ENCODE measurements around the gene NRL.

Gene NRL

DNA sequence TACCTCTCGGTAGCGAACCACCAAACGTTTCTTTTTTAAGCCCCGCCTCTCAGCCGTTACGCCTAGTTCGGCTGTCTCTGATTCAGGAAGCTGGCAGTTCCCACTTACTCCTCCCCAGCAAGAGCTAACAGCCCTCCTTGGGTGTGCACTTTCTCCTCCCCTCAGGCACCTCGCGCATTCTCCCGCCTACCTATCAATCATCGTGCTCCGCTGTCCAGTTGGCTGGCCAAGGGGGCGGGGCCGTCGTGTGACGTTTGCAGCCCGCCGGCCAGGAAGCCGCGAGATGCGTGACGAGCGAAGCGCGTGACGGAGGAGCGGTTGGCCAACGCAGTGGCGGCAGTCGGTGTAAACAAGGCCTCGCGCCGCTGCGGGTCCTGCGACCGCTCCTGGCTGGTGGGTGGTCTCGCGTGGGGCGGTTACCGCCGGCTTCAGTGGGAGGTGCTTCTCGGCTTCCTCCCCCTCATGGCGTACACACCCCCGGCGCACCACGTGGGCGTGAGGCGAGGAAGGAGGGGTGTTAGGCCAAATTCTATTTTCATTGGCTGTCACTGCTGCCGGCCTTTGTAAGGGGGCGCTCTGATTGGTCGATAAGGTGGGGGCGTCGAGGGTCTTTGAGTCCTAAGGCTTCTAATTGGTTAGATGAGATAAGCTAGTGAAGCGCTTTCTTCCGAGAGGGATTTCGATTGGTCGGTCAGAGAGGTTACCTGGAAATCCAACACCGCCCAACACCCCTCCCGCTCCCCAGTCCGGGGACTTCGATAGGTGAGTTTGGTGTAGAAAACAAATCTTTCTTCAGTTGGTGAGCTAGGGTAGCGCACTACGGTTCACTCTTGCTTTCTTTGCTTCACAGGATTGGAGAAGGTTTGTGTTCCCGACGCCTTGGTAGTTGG is at the start of gene NRL, which contains the start of gene DCAF11:
NRL (minus strand) TSS at position 418 of the 890 bp plus-strand sequence. CDS start 32,101 bp downstream, outside the sequence.
DCAF11 (plus strand) TSS at position 246 of the 890 bp plus-strand sequence. CDS start 818 bp downstream, outside the sequence.
- peak; percentile 98 to 99 for DNase-seq (ENCODE audit: low read depth in 2 of 2)

DNA sequence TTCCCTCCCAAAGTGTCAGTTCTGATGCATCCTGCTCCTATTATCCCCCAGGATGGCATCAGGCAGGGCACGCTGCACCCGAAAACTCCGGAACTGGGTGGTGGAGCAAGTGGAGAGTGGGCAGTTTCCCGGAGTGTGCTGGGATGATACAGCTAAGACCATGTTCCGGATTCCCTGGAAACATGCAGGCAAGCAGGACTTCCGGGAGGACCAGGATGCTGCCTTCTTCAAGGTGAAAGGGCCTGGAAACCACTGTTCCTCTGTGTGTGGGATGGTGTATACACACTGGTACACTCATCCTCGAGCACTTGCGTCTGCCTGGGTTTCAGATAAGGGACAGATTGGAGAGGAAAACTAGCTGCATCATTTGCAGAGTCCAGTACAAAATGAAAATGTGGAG is 47.3 kb upstream of the NRL start:
- DNase-seq (ENCODE audit: low read depth in 2 of 2): no peak

DNA sequence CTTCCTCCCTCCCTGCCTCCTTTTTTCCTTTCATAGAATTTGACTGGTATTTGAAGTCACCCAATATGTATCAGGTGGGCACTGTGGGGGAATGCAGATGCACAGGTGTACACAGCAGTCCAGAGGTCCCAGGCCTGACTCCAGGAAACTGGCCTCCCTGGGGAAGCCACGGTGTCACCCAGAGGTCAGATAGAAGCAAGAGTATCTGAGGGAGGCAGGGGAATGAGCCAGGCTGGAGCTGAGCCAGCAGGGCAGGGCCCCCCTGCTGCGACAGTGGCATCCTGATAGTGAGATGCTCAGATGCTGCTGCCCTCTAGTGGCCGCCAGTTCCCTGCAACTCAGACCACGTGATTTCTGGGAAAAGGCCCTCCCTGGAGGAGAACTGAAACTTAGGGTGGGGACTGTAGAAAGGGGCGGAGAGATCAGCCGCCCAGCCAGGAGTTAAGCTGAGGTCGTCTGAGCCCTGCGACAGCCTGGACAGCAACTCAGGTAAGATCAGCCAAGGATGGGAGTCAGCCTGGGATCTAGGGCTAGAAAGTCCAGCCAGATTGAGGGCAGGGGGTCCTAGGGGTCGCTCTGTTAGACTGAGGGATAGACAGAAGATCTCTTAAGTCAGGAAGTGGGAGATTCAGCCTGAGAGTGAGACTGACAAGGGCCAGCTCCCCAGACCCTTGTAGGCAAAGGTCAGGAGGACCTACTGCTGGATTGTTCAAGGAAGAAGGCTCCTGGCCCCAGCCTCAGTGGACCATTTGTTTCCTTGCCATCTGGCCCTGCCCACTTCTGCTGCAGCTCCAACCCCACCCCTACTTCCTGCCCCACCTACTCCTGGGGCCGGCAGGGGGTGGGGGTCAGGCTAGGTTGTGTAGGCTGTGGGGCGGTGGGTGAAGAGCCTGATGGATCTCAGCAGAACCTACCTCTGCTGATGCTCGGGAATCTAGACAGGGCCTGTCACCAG is 46.4 kb upstream of the NRL start, which contains the start of gene IRF9:
IRF9 (plus strand) TSS at position 416 of the 955 bp plus-strand sequence. CDS start 880 bp downstream, outside the sequence.
- DNase-seq (ENCODE audit: low read depth in 2 of 2): peak; percentile 87 to 96

DNA sequence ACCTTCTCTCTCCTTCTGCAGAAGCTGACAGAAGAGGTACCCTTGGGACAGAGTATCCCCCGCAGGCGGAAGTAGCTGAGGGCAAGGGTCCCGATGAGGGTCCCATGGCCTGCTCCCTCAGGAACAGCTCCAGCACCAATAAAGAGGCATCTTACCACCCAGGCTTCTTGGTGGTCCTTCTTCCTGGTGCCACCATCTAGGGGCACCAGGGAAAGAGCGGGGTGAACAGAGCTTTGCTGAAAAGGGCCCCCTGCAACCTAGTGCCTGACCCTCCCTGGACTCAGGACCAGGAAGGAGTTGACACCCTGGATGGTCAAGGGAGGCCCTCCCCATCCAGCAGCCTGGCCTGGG is 45.7 kb upstream of the NRL start:
- no peak for DNase-seq (ENCODE audit: low read depth in 2 of 2)

DNA sequence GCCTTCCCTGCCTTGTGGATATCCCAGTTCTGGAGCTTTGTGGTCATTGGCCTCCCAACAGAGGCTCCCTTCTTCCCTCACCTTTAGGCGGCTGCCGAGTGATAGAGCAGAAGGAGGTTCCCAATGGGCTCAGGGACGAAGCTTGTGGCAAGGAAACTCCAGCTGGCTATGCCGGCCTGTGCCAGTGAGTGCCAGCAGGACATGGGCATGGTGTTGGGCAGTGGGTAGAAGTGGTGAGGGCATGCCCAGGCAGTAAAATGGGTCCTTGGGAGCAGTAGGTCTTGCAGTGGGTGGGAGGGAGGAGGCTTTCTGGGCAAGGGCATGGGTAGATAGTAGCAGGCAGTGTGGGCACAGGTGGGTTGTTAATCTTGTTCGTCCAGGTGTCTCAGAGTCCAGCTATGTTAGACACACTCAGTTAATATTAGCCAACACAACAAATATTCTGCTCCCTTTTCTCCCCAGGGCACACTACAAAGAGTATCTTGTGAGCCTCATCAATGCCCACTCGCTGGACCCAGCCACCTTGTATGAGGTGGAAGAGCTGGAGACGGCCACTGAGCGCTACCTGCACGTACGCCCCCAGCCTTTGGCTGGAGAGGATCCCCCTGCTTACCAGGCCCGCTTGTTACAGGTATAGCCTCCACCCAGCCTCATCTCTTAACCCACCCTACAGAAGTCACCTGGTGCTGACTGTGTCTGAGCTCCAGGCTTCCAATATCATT is 45.2 kb upstream of the NRL start:
- no peak for DNase-seq (ENCODE audit: low read depth in 2 of 2)

DNA sequence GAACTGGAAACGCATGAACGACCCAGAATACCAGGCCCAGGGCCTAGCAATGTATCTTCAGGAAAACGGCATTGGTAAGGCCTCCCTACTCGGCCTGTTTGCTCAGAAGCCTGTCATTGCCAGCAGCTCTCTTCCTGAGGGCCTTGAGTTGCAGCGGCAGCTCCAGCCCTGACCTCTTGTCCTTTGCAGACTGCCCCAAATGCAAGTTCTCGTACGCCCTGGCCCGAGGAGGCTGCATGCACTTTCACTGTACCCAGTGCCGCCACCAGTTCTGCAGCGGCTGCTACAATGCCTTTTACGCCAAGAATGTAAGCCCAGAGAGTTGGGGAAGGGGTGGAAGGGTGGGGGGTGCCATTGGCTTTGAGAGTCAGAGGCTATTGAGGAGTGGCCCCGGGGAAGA is 42.6 kb upstream of the NRL start:
- no peak for DNase-seq (ENCODE audit: low read depth in 2 of 2)

DNA sequence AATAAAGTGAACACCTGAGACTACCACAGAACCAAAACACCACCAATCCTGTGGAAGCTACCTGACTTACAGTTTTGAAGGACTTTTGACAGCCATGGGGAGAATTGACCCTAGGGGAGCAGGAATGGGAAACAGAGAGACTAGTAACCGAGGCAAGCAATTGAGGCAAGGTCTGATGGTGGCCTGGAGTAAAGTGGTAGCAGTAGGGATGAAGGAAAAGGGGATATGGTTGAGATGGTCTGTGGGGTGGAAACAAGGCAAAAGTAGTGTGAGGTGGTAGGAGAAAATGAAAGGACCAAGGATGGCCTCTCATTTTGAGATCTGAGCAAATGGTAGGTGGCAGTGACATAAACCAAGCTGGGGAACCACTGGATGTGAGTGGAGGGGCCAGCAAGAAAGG is 42.1 kb upstream of the NRL start:
- DNase-seq (ENCODE audit: low read depth in 2 of 2): no peak

DNA sequence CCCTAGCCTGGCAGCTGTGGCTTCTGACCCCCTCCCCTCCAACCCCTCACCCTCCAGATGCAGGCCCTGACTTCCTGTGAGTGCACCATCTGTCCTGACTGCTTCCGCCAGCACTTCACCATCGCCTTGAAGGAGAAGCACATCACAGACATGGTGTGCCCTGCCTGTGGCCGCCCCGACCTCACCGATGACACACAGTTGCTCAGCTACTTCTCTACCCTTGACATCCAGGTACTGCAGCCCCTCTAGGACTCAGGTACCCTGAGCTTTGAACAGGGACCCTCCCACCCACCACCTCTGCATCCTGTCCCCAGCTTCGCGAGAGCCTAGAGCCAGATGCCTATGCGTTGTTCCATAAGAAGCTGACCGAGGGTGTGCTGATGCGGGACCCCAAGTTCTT is 40.4 kb upstream of the NRL start:
- DNase-seq (ENCODE audit: low read depth in 2 of 2): no peak

DNA sequence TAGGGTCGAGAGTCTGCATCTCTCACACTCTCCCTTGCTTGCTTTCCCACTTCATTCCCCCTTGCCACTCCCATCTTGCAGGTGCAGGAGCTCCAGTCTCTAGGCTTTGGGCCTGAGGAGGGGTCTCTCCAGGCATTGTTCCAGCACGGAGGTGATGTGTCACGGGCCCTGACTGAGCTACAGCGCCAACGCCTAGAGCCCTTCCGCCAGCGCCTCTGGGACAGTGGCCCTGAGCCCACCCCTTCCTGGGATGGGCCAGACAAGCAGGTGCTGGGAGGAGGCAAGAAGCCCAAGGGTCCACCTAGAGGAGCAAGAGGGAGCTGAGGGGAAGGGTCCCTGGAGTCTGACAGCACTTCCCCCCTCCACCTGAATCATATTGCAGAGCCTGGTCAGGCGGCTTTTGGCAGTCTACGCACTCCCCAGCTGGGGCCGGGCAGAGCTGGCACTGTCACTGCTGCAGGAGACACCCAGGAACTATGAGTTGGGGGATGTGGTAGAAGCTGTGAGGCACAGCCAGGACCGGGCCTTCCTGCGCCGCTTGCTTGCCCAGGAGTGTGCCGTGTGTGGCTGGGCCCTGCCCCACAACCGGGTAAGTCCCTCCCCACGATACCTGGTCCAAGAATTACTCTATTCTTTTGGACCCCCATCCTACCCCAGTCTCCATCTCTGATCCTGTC is 36.8 kb upstream of the NRL start:
- no peak for DNase-seq (ENCODE audit: low read depth in 2 of 2)

DNA sequence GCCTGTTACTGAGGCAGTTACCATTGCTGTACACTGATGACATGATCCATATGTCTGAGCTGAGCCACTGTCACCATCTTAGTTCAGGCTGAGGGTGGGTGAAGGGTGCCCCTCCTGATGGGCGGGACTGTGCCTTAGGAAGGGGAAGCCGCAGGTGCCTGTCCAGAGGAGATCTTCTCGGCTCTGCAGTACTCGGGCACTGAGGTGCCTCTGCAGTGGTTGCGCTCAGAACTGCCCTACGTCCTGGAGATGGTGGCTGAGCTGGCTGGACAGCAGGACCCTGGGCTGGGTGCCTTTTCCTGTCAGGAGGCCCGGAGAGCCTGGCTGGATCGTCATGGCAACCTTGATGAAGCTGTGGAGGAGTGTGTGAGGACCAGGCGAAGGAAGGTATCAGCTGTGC is 36.2 kb upstream of the NRL start:
- no peak for DNase-seq (ENCODE audit: low read depth in 2 of 2)

DNA sequence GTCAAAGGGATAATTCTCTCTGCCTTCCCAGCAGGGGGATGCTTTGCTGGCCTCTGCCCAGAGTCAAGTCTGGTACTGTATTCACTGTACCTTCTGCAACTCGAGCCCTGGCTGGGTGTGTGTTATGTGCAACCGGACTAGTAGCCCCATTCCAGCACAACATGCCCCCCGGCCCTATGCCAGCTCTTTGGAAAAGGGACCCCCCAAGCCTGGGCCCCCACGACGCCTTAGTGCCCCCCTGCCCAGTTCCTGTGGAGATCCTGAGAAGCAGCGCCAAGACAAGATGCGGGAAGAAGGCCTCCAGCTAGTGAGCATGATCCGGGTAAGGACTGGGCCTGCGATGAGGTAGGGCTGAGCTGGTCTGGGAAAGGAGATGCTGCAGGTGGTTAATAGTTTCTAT is 35.8 kb upstream of the NRL start:
- DNase-seq (ENCODE audit: low read depth in 2 of 2): no peak

DNA sequence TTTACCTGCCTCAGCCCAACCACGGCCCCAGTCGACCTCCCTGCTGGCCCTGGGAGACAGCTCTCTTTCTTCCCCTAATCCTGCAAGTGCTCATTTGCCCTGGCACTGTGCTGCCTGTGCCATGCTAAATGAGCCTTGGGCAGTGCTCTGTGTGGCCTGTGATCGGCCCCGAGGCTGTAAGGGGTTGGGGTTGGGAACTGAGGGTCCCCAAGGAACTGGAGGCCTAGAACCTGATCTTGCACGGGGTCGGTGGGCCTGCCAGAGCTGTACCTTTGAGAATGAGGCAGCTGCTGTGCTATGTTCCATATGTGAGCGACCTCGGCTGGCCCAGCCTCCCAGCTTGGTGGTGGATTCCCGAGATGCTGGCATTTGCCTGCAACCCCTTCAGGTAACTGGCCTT is 35.3 kb upstream of the NRL start:
- DNase-seq (ENCODE audit: low read depth in 2 of 2): no peak

DNA sequence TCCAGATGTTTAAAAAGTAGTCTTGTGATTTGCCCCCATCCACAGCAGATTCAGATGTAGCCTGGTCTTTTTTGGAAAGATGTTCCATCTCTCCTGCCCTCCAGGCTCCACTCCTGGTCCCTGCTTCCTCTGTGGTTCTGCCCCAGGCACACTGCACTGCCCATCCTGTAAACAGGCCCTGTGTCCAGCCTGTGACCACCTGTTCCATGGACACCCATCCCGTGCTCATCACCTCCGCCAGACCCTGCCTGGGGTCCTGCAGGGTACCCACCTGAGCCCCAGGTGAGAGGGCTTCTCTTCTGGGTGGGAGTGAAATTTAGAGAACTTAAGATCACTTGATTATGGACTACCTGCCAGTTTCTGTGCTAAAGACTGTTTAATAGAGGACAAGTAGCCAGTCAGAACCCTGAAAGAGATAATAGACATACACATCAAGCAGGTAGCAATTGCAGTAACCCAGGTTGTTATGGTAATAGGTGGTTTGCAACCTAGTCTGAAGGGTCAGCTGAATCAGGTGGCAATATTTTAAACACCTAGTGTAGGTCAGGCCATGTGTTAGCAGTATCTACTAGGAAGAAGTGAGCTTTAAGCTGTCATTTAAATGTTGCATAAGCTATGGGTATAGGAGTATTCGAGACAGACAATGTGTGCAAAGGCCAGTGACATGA is 34.7 kb upstream of the NRL start:
- DNase-seq (ENCODE audit: low read depth in 2 of 2): no peak

DNA sequence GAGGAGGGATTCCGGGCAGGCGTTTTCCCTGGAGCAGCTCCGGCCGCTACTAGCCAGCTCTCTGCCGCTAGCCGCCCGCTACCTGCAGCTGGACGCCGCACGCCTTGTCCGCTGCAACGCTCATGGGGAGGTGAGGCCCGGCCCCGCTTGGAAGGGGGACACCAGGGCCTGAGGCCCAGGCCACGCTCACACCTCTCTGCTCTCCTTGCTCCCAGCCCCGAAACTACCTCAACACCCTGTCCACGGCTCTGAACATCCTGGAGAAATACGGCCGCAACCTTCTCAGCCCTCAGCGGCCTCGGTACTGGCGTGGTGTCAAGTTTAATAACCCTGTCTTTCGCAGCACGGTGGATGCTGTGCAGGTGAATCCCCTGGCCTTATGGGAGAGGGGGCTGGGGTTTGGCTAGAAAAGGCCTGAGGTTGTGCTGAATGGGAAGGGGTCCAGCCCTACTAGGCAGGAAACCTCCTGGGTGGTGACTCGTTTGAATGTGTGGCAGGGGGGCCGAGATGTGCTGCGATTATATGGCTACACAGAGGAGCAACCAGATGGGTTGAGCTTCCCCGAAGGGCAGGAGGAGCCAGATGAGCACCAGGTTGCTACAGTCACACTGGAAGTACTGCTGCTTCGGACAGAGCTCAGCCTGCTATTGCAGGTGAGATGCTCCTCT is 33.1 kb upstream of the NRL start:
- no peak for DNase-seq (ENCODE audit: low read depth in 2 of 2)

DNA sequence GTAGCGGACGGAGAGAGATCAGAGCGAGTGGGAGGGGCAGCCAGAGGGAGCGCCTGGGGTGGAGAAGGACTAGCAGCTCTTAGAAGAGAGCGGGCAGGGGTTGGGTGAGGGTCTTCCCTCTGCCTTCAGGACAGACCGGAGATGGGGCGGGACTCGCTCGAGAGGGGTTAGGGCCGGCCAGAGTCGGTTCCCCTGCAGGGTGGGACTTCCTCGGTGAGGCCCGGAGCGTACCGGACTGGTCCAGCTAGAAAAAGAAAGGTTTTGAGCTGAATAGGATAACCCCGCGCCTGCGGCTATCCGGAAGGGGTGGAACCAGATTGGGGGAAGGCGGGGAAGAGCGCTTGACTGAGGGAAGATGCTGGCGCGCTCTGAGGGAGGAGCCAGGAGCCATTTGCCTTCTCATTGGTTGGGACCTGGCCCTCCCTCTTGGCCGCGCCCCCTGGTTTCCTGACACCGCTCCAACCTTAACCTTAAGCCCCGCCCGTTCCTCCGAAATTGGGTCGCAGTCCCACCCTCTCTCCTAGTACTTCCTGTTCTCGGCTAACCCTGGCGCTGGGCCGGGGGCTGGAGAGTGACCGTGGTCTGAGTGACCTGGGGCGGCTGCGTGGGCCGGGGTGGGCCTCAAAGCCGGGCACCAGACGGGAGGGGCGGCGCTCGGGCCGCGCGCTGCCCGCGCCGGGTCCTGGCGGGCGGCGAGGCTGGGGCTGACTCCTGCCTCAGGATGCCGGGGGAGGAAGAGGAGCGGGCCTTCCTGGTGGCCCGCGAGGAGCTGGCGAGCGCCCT is 32.4 kb upstream of the NRL start, which contains the start of gene RNF31:
RNF31 (plus strand) TSS at position 521 of the 783 bp plus-strand sequence; CDS start at position 722, 201 bp downstream.
- peak; percentile 96 to 98 for DNase-seq (ENCODE audit: low read depth in 2 of 2)

DNA sequence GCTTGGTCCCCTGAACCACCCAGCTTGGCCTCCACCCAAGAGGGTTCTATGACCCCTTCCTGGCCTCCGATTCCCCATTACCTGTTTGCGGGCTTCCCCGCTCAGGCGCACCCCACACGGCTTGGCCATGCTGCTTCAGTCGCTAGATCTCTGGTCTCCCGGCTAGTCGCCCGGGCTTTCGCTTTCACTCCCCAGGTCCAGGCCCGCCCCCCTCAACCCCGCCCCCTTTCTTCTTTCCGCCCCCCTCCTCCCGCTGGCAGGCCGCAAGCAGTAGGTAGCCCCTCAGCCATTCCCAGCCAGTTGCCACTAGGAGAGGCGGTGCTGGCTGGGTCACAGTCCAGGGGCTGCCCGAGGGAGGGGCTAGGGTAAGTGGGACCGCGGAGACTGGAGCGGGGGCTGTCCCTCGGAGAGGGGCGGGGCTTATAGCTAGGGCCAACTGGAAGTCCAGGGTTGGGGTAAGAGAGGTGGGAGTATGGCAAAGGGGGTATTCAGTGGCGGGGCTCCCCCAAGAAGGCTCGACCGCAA is 31.8 kb upstream of the NRL start, which contains the start of gene PSME2:
PSME2 (minus strand) TSS at position 158 of the 525 bp plus-strand sequence; CDS start at position 129, 29 bp downstream.
- peak; percentile 68 to 76 for DNase-seq (ENCODE audit: low read depth in 2 of 2)

DNA sequence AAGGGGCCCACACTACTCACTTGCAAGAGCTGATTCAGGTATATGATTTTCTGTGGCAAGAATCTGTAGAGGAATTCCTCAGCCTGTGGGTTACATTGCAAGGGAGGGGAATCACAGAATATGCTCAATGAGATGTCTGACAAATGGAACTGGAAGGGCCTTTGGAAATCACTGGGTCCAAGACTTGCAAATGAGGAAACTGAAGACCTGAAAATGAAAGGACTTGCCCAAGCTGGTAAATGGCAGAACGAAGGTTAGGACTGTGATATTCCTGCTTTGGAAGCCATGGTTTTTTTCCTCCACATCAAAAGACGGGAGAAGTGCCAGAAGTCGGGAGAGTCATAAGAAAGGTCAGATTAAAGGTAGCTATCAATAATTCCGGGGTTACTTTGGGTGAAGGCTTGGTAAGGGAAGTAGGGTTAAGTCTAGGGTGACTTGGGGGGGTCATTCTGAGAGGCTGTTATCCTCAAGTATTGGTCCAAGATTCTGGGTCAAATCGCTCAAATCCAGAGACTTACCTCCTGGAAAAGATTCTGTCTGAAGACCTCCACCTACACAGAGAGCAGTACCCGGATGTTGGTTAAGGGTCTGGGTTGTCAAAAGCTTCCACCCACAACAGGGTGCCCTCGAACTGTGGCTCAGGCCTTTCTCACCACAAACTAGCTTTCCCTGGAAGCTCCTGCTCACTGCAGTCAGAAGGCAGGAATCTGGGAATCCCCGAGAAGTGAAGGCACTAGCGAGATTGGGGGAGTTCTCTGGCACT is 31.1 kb upstream of the NRL start:
- DNase-seq (ENCODE audit: low read depth in 2 of 2): no peak

DNA sequence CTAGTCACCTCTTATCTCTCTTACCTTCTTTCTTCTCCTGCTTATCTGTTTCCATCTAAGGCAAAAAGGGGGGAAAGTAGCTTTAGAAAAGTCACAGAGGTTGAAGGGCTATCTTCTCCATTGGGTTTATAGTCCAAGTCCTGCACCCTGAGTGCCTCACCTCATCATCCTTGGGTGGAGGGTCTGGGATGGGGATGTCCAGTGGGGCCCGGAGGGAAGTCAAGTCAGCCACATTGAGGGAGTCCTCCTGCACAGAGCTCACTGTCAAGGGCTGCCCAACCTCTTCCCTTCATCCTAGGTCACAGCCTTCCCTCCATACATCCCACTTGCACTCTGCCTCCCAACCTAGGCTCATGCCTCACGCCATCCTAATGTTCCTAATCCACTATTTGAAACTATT is 30.5 kb upstream of the NRL start:
- no peak for DNase-seq (ENCODE audit: low read depth in 2 of 2)

All from stimulated activated CD8-positive, alpha-beta memory T cell treated with anti-CD3 and anti-CD28 coated beads, Interleukin-7, amount 100 ng/mL, for 4 hours (primary cell).